ENCODE data around the gene VPS29. TPM values are rescaled to one million over a fixed set of nuclear protein-coding genes. Genes with fewer than 3 reads are reported as not detected.
A peak's percentile ranks its signal among the peaks of the same experiment; 100 is the strongest.
"Not testable (repeated sequence)": the region's sequence is repeated elsewhere in the genome, so short reads cannot be mapped to it uniquely, and the experiment has no call there.

VPS29 gene
- total and polyA plus RNA-seq, 4 donors = 73.7 to 177 (median 134) TPM

DNA sequence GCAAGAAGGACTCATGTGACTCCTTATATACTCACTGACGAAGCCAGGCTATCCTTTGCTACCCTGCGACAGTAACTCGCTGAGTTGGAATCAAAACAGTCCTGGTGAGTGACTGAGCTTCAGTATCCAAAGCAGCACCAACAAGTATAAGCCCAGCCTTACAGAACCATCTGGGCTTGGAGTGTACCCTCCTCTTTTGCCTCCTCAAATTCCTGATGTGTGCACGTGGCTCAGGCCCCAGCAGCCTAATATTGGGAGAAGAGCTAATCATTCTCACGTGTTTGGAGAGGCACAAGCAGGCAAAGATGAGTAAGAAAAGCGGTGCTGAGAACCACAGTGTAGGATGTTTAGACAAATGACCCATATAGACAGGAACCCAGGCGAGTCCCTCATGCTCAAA, 46.8 kb upstream of the VPS29 start:
- no peak for ATAC-seq (ENCODE audit: insufficient read depth, low FRiP score)

DNA sequence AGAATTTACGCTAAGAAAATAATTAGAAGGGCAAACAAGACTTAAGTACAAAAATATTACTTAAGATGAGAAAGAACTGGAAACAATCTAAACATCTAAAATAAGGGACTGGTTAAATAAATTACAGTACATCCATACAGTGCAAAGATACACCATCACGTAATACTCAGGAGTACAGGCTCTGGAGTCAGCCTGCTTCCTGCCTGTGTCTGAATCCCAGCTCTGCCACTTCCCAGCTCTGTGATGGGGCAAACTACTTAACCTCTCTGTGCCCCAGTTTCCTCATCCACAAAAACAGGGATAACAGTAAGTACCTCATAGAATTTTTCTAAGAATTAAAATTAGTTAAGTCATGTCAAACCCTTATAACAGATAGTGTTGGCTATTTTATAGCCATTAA, 45.2 kb upstream of the VPS29 start:
- DNase-seq (no peak), ATAC-seq (ENCODE audit: insufficient read depth, low FRiP score) (no peak)
- Histone ChIP-seq H3K27me3 (ENCODE audit: control insufficient read depth in 3 of 3, insufficient read depth in 3 of 3, low read length in 2 of 3) (no peaks in the 10 kb centered on the region), H3K27ac (ENCODE audit: low read depth in 1 of 2, low read length in 1 of 2) (no peak overlapping the region), H3K4me3 (no peak overlapping the region), H3K36me3 (ENCODE audit: control insufficient read depth in 4 of 4, insufficient read depth in 4 of 4, low read length in 4 of 4) (peaks cover 0 to 6% (median 2%) of the 10 kb centered on the region in 4 donors), H3K4me1 (ENCODE audit: control insufficient read depth in 5 of 5, insufficient read depth in 5 of 5, low read length in 5 of 5) (peaks cover 0 to 12% (median 5%) of the 10 kb centered on the region in 5 donors), H3K9me3 (ENCODE audit: control insufficient read depth in 4 of 4, insufficient read depth in 3 of 4, low read length in 3 of 4) (no peaks in the 10 kb centered on the region), H3K9ac (ENCODE audit: insufficient read depth in 1 of 2, low read length in 2 of 2) (no peak overlapping the region)
- 88 to 90% methylated on average over 2 of the region's 2 CpGs for WGBS, 2 donors
- TF ChIP-seq, protein P1, sequence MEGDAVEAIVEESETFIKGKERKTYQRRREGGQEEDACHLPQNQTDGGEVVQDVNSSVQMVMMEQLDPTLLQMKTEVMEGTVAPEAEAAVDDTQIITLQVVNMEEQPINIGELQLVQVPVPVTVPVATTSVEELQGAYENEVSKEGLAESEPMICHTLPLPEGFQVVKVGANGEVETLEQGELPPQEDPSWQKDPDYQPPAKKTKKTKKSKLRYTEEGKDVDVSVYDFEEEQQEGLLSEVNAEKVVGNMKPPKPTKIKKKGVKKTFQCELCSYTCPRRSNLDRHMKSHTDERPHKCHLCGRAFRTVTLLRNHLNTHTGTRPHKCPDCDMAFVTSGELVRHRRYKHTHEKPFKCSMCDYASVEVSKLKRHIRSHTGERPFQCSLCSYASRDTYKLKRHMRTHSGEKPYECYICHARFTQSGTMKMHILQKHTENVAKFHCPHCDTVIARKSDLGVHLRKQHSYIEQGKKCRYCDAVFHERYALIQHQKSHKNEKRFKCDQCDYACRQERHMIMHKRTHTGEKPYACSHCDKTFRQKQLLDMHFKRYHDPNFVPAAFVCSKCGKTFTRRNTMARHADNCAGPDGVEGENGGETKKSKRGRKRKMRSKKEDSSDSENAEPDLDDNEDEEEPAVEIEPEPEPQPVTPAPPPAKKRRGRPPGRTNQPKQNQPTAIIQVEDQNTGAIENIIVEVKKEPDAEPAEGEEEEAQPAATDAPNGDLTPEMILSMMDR (IDR thresholded peaks at IDR 0.05; ENCODE audit: control extremely low read depth, extremely low read depth) = no peak

More for the DNA sequence above, 46.8 kb upstream of the VPS29 start:
- H3K36me3 ChIP-seq (ENCODE audit: control insufficient read depth in 4 of 4, insufficient read depth in 4 of 4, low read length in 4 of 4) = peaks cover 0 to 6% (median 2%) of the 10 kb centered on the region in 4 donors
- H3K27me3 ChIP-seq (ENCODE audit: control insufficient read depth in 3 of 3, insufficient read depth in 3 of 3, low read length in 2 of 3) = no peaks in the 10 kb centered on the region
- DNase-seq = no peak
- no peak overlapping the region for H3K4me3 ChIP-seq
- no peak overlapping the region for H3K9ac ChIP-seq (ENCODE audit: insufficient read depth in 1 of 2, low read length in 2 of 2)
- WGBS, 2 donors = 92 to 93% methylated on average over 7 of the region's 7 CpGs
- TF ChIP-seq, protein P1 (IDR thresholded peaks at IDR 0.05; ENCODE audit: control extremely low read depth, extremely low read depth) = no peak
- H3K4me1 ChIP-seq (ENCODE audit: control insufficient read depth in 5 of 5, insufficient read depth in 5 of 5, low read length in 5 of 5) = peaks cover 0 to 4% (median 3%) of the 10 kb centered on the region in 5 donors
- H3K27ac ChIP-seq (ENCODE audit: low read depth in 1 of 2, low read length in 1 of 2) = no peak overlapping the region
- no peaks in the 10 kb centered on the region for H3K9me3 ChIP-seq (ENCODE audit: control insufficient read depth in 4 of 4, insufficient read depth in 3 of 4, low read length in 3 of 4)

DNA sequence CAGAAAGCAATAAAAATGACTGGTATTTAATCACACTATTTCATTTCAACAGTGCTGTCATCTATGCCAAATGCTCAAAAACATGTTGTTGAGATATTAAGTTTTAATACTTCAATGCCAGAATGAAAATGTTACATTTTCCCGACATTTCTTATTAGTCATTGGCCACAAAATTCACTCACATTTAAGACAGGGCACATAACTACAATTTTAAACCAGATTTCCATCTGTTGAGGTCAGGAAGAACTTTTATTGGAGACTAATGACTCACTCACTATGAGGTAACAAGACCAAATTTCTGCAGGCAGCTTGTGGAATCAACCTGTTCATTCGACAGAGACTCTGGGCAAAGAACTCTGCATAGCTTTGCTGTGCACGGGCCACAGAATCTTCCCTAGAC, 44.4 kb upstream of the VPS29 start:
- H3K9me3 ChIP-seq (ENCODE audit: control insufficient read depth in 4 of 4, insufficient read depth in 3 of 4, low read length in 3 of 4) = no peaks in the 10 kb centered on the region
- DNase-seq (no peak), ATAC-seq (ENCODE audit: insufficient read depth, low FRiP score) (no peak)
- 82 to 89% methylated on average over 3 of the region's 3 CpGs for WGBS, 2 donors
- H3K9ac ChIP-seq (ENCODE audit: insufficient read depth in 1 of 2, low read length in 2 of 2) = no peak overlapping the region
- peaks cover 0 to 6% (median 2%) of the 10 kb centered on the region in 4 donors for H3K36me3 ChIP-seq (ENCODE audit: control insufficient read depth in 4 of 4, insufficient read depth in 4 of 4, low read length in 4 of 4)
- H3K4me1 ChIP-seq (ENCODE audit: control insufficient read depth in 5 of 5, insufficient read depth in 5 of 5, low read length in 5 of 5) = peaks cover 0 to 12% (median 7%) of the 10 kb centered on the region in 5 donors
- TF ChIP-seq, protein P1 (IDR thresholded peaks at IDR 0.05; ENCODE audit: control extremely low read depth, extremely low read depth) = no peak
- peak overlapping the region in 1 of 2 donors; percentile 14 for H3K27ac ChIP-seq (ENCODE audit: low read depth in 1 of 2, low read length in 1 of 2)
- H3K4me3 ChIP-seq = no peak overlapping the region
- no peaks in the 10 kb centered on the region for H3K27me3 ChIP-seq (ENCODE audit: control insufficient read depth in 3 of 3, insufficient read depth in 3 of 3, low read length in 2 of 3)

DNA sequence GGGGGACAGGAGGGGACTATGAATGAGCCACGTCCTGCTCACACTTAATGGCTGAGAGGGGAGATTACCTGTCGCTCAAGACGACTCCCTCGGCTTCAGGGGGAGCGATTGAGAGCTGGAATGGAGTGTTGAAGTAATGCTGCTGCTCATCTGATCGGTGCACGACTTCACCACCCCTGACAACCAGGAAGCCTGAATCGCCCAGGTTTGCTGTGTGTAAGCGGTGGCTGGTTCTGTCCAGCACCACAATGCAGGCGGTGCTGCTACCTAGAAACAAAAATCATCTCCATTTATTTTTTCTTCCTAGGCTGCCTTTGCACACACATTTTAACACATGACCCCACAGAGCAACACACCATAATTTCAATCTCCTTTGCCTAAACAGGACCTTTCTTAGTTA, 43.9 kb upstream of the VPS29 start:
- Histone ChIP-seq H3K27ac (ENCODE audit: low read depth in 1 of 2, low read length in 1 of 2) (peak overlapping the region; percentile 14 to 67), H3K9me3 (ENCODE audit: control insufficient read depth in 4 of 4, insufficient read depth in 3 of 4, low read length in 3 of 4) (no peaks in the 10 kb centered on the region), H3K36me3 (ENCODE audit: control insufficient read depth in 4 of 4, insufficient read depth in 4 of 4, low read length in 4 of 4) (peaks cover 0 to 6% (median 2%) of the 10 kb centered on the region in 4 donors), H3K4me3 (no peak overlapping the region), H3K27me3 (ENCODE audit: control insufficient read depth in 3 of 3, insufficient read depth in 3 of 3, low read length in 2 of 3) (no peaks in the 10 kb centered on the region), H3K4me1 (ENCODE audit: control insufficient read depth in 5 of 5, insufficient read depth in 5 of 5, low read length in 5 of 5) (peaks cover 0 to 12% (median 7%) of the 10 kb centered on the region in 5 donors), H3K9ac (ENCODE audit: insufficient read depth in 1 of 2, low read length in 2 of 2) (no peak overlapping the region)
- ATAC-seq (ENCODE audit: insufficient read depth, low FRiP score) (no peak), DNase-seq (no peak)
- TF ChIP-seq, protein P1 (IDR thresholded peaks at IDR 0.05; ENCODE audit: control extremely low read depth, extremely low read depth) = no peak
- WGBS, 2 donors = 91 to 98% methylated on average over 10 of the region's 10 CpGs

DNA sequence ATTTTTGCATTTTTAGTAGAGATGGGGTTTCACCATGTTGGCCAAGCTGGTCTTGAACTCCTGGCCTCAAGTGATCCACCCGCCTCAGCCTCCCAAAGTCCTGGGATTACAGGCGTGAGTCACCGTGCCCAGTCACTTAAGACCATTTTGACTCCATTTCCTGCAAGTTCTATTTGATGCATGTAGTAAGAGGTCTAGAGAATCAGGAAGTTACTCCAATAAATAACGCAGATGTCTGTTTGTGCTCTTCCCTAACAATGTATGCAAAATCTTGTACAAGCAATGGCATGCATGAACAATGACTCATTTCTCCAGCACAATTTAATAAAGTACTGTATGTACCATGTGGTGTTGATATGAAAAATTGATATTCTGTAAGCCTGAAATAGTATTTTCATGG, 43.3 kb upstream of the VPS29 start:
- DNase-seq; H3K9ac ChIP-seq (ENCODE audit: insufficient read depth in 1 of 2, low read length in 2 of 2); H3K4me3 ChIP-seq; H3K36me3 ChIP-seq (ENCODE audit: control insufficient read depth in 4 of 4, insufficient read depth in 4 of 4, low read length in 4 of 4); H3K27me3 ChIP-seq (ENCODE audit: control insufficient read depth in 3 of 3, insufficient read depth in 3 of 3, low read length in 2 of 3); H3K9me3 ChIP-seq (ENCODE audit: control insufficient read depth in 4 of 4, insufficient read depth in 3 of 4, low read length in 3 of 4); ATAC-seq (ENCODE audit: insufficient read depth, low FRiP score): not testable (repeated sequence)
- peaks cover 0 to 12% (median 7%) of the 10 kb centered on the region in 5 donors for H3K4me1 ChIP-seq (ENCODE audit: control insufficient read depth in 5 of 5, insufficient read depth in 5 of 5, low read length in 5 of 5)
- peak overlapping the region in 1 of 2 donors; percentile 33 for H3K27ac ChIP-seq (ENCODE audit: low read depth in 1 of 2, low read length in 1 of 2)
- 59 to 69% methylated on average over 4 of the region's 4 CpGs for WGBS, 2 donors
